Mucosa of rectum (tissue), 2 donors: ENCODE data around the gene CYREN.

Source experiments
- H3K27ac ChIP-seq, 2 donors: one replicate each; pipeline ENCODE4 v1.7.0; 2013; ENCODE audit warnings: inconsistent platforms in 2 of 2, low read depth in 2 of 2, low read length in 2 of 2
- H3K27me3 ChIP-seq, 2 donors: one replicate each; pipeline ENCODE4 v1.7.0; 2013; ENCODE audit warnings: low read length in 2 of 2; ENCODE audit not compliant: control insufficient read depth in 2 of 2, insufficient read depth in 2 of 2
- H3K36me3 ChIP-seq, 2 donors: one replicate each; pipeline ENCODE4 v1.7.0; 2013; ENCODE audit warnings: low read length in 2 of 2; ENCODE audit not compliant: control insufficient read depth in 2 of 2, insufficient read depth in 2 of 2
- H3K4me1 ChIP-seq, 2 donors: one replicate each; pipeline ENCODE4 v1.7.0; 2013; ENCODE audit warnings: low read length in 2 of 2, mild to moderate bottlenecking in 1 of 2; ENCODE audit not compliant: control insufficient read depth in 2 of 2, insufficient read depth in 2 of 2
- H3K4me3 ChIP-seq, 2 donors: one replicate each; pipeline ENCODE4 v1.7.0; 2013; ENCODE audit warnings: low read length in 2 of 2
- H3K9ac ChIP-seq, 2 donors: one replicate each; pipeline ENCODE4 v1.7.0; 2013; ENCODE audit warnings: low read length in 2 of 2, low read depth in 1 of 2, mild to moderate bottlenecking in 1 of 2
- H3K9me3 ChIP-seq, 2 donors: one replicate each; pipeline ENCODE4 v1.7.0; 2013; ENCODE audit warnings: low read length in 2 of 2; ENCODE audit not compliant: control insufficient read depth in 2 of 2
- donor health status: healthy.
- donor health status: Normal muscosa, but diverticular disease.

Gene CYREN

GRCh38 chr7:135160858-135161653, 9.5 kb downstream of the CYREN start:
- H3K9ac ChIP-seq, result no peak overlapping the region
- peaks cover 12 to 14% of the 10 kb centered on the region in 2 donors for H3K4me1 ChIP-seq
- no peak overlapping the region for H3K4me3 ChIP-seq
- H3K36me3 ChIP-seq, result peaks cover 11 to 26% of the 10 kb centered on the region in 2 donors
- peak overlapping the region; percentile 39 to 61 for H3K27ac ChIP-seq
- no peaks in the 10 kb centered on the region for H3K9me3 ChIP-seq
- no peaks in the 10 kb centered on the region for H3K27me3 ChIP-seq

GRCh38 chr7:135160098-135160857, 10.2 kb downstream of the CYREN start:
- Histone ChIP-seq H3K4me3 (peak overlapping the region in 1 of 2 donors; percentile 8), H3K9me3 (no peaks in the 10 kb centered on the region), H3K27me3 (no peaks in the 10 kb centered on the region), H3K36me3 (peaks cover 3 to 18% of the 10 kb centered on the region in 2 donors), H3K4me1 (peaks cover 12 to 14% of the 10 kb centered on the region in 2 donors), H3K9ac (no peak overlapping the region), H3K27ac (peak overlapping the region; percentile 39 to 61)

- Histone ChIP-seq H3K36me3 (peaks cover 0 to 13% of the 10 kb centered on the region in 2 donors), H3K9me3 (no peaks in the 10 kb centered on the region), H3K27ac (peak overlapping the region; percentile 39 to 61), H3K4me1 (peaks cover 12 to 14% of the 10 kb centered on the region in 2 donors), H3K27me3 (no peaks in the 10 kb centered on the region), H3K4me3 (no peak overlapping the region), H3K9ac (no peak overlapping the region)
Measured at GRCh38 chr7:135159359-135160085, 11.0 kb downstream of the CYREN start.

GRCh38 chr7:135158874-135159273, 11.6 kb downstream of the CYREN start:
- Histone ChIP-seq H3K27ac (peak overlapping the region in 1 of 2 donors; percentile 40), H3K4me3 (no peak overlapping the region), H3K4me1 (peaks cover 12 to 14% of the 10 kb centered on the region in 2 donors), H3K9me3 (no peaks in the 10 kb centered on the region), H3K36me3 (peaks cover 0 to 7% of the 10 kb centered on the region in 2 donors), H3K9ac (no peak overlapping the region), H3K27me3 (no peaks in the 10 kb centered on the region)

GRCh38 chr7:135158141-135158655, 12.3 kb downstream of the CYREN start:
- Histone ChIP-seq H3K27ac (no peak overlapping the region), H3K36me3 (peaks cover 0 to 7% of the 10 kb centered on the region in 2 donors), H3K9me3 (no peaks in the 10 kb centered on the region), H3K9ac (no peak overlapping the region), H3K4me3 (no peak overlapping the region), H3K27me3 (no peaks in the 10 kb centered on the region), H3K4me1 (peaks cover 12 to 14% of the 10 kb centered on the region in 2 donors)

GRCh38 chr7:135156290-135156689, 14.2 kb downstream of the CYREN start:
- H3K9me3 ChIP-seq, result no peaks in the 10 kb centered on the region
- no peak overlapping the region for H3K9ac ChIP-seq
- no peak overlapping the region for H3K4me3 ChIP-seq
- H3K4me1 ChIP-seq, result peaks cover 12 to 14% of the 10 kb centered on the region in 2 donors
- peaks cover 0 to 7% of the 10 kb centered on the region in 2 donors for H3K36me3 ChIP-seq
- H3K27ac ChIP-seq, result no peak overlapping the region
- no peaks in the 10 kb centered on the region for H3K27me3 ChIP-seq

- Histone ChIP-seq H3K36me3 (peaks cover 0 to 7% of the 10 kb centered on the region in 2 donors), H3K4me3 (no peak overlapping the region), H3K9ac (no peak overlapping the region), H3K9me3 (no peaks in the 10 kb centered on the region), H3K4me1 (peaks cover 4 to 8% of the 10 kb centered on the region in 2 donors), H3K27ac (no peak overlapping the region), H3K27me3 (no peaks in the 10 kb centered on the region)
Measured at GRCh38 chr7:135154734-135155133, 15.8 kb downstream of the CYREN start.

GRCh38 chr7:135152442-135152841, 18.1 kb downstream of the CYREN start:
- peaks cover 4 to 11% of the 10 kb centered on the region in 2 donors for H3K4me1 ChIP-seq
- H3K36me3 ChIP-seq, result peaks cover 0 to 4% of the 10 kb centered on the region in 2 donors
- no peak overlapping the region for H3K27ac ChIP-seq

GRCh38 chr7:135151533-135151932, 19.0 kb downstream of the CYREN start:
- peaks cover 0 to 4% of the 10 kb centered on the region in 2 donors for H3K36me3 ChIP-seq
- no peaks in the 10 kb centered on the region for H3K9me3 ChIP-seq
- H3K27me3 ChIP-seq, result no peaks in the 10 kb centered on the region
- H3K4me3 ChIP-seq, result no peak overlapping the region
- peak overlapping the region; percentile 9 to 45 for H3K27ac ChIP-seq
- peaks cover 6 to 17% of the 10 kb centered on the region in 2 donors for H3K4me1 ChIP-seq
- H3K9ac ChIP-seq, result no peak overlapping the region

More at GRCh38 chr7:135152442-135152841, 18.1 kb downstream of the CYREN start:
- Histone ChIP-seq H3K27me3 (no peaks in the 10 kb centered on the region), H3K9me3 (no peaks in the 10 kb centered on the region), H3K4me3 (no peak overlapping the region), H3K9ac (no peak overlapping the region)
